HEK293 (cell line): ENCODE data around the gene ERRFI1.

ENCODE experiments used
- SCRT1 ChIP-seq: fragments of 450-650 bp; formaldehyde crosslinking; IDR thresholded peaks from 2 replicates; pipeline ENCODE4 v1.5.1; 2016; ENCODE audit warnings: missing biosample characterization, missing genetic modification characterization, borderline replicate concordance
- ZNF121 ChIP-seq: fragments of 450-650 bp; formaldehyde crosslinking; IDR thresholded peaks from 2 replicates; pipeline ENCODE4 v1.5.1; 2016; ENCODE audit warnings: missing biosample characterization, missing genetic modification characterization
- ZNF184 ChIP-seq: fragments of 450-650 bp; IDR thresholded peaks from 2 replicates; pipeline ENCODE4 v1.5.1; 2018; ENCODE audit warnings: missing biosample characterization, mild to moderate bottlenecking, missing genetic modification characterization
- ZNF324 ChIP-seq: fragments of 450-650 bp; formaldehyde crosslinking; IDR thresholded peaks from 2 replicates; pipeline ENCODE4 v1.5.1; 2016; ENCODE audit warnings: missing biosample characterization, missing genetic modification characterization
- ZNF558 ChIP-seq: fragments of 450-650 bp; formaldehyde crosslinking; IDR thresholded peaks from 2 replicates; pipeline ENCODE4 v1.5.1; 2016; ENCODE audit warnings: missing biosample characterization, missing genetic modification characterization
- ZNF768 ChIP-seq: fragments of 450-650 bp; formaldehyde crosslinking; IDR thresholded peaks from 2 replicates; pipeline ENCODE4 v1.5.1; 2018; ENCODE audit warnings: missing biosample characterization, mild to moderate bottlenecking, missing genetic modification characterization
- TF ChIP-seq, protein P1 (sequence below): fragments of 450-650 bp; formaldehyde crosslinking; IDR thresholded peaks from 2 replicates; pipeline ENCODE4 v1.5.1; 2016; ENCODE audit warnings: missing biosample characterization, missing genetic modification characterization
- TF ChIP-seq, protein P2 (sequence below): fragments of 450-650 bp; formaldehyde crosslinking; IDR thresholded peaks from 2 replicates; pipeline ENCODE4 v1.5.1; 2016; ENCODE audit warnings: missing biosample characterization, missing genetic modification characterization

DNA sequence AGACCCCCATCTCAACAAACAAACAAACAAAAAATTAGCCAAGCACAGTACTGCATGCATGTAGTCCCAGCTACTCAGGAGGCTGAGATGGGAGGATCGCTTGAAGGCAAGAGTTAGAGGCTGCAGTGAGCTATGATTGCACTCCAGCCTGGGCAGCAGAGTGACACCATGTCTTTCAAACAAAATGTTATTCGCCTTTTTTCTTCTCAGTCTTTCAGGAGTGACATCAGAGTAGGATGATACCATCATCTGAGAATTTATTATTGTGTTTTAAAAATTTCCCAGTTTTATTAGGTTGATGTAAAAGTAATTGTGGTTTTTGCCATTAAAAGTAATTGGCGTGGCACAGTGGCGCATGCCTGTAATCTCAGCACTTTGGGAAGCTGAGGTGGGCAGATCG lies 53.8 kb downstream of the ERRFI1 start:
- TF ChIP-seq, protein P1, sequence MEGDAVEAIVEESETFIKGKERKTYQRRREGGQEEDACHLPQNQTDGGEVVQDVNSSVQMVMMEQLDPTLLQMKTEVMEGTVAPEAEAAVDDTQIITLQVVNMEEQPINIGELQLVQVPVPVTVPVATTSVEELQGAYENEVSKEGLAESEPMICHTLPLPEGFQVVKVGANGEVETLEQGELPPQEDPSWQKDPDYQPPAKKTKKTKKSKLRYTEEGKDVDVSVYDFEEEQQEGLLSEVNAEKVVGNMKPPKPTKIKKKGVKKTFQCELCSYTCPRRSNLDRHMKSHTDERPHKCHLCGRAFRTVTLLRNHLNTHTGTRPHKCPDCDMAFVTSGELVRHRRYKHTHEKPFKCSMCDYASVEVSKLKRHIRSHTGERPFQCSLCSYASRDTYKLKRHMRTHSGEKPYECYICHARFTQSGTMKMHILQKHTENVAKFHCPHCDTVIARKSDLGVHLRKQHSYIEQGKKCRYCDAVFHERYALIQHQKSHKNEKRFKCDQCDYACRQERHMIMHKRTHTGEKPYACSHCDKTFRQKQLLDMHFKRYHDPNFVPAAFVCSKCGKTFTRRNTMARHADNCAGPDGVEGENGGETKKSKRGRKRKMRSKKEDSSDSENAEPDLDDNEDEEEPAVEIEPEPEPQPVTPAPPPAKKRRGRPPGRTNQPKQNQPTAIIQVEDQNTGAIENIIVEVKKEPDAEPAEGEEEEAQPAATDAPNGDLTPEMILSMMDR (tag by site-specific recombination) = no peak
- TF ChIP-seq ZNF768 (tag by site-specific recombination) = no peak
- TF ChIP-seq, protein P2, sequence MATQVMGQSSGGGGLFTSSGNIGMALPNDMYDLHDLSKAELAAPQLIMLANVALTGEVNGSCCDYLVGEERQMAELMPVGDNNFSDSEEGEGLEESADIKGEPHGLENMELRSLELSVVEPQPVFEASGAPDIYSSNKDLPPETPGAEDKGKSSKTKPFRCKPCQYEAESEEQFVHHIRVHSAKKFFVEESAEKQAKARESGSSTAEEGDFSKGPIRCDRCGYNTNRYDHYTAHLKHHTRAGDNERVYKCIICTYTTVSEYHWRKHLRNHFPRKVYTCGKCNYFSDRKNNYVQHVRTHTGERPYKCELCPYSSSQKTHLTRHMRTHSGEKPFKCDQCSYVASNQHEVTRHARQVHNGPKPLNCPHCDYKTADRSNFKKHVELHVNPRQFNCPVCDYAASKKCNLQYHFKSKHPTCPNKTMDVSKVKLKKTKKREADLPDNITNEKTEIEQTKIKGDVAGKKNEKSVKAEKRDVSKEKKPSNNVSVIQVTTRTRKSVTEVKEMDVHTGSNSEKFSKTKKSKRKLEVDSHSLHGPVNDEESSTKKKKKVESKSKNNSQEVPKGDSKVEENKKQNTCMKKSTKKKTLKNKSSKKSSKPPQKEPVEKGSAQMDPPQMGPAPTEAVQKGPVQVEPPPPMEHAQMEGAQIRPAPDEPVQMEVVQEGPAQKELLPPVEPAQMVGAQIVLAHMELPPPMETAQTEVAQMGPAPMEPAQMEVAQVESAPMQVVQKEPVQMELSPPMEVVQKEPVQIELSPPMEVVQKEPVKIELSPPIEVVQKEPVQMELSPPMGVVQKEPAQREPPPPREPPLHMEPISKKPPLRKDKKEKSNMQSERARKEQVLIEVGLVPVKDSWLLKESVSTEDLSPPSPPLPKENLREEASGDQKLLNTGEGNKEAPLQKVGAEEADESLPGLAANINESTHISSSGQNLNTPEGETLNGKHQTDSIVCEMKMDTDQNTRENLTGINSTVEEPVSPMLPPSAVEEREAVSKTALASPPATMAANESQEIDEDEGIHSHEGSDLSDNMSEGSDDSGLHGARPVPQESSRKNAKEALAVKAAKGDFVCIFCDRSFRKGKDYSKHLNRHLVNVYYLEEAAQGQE (tag by site-specific recombination) = no peak
- no peak for TF ChIP-seq SCRT1 (tag by site-specific recombination)
- no peak for TF ChIP-seq ZNF324
- TF ChIP-seq ZNF558 (tag by site-specific recombination) = no peak
- peak; percentile 99 for TF ChIP-seq ZNF184 (tag by site-specific recombination)
- no peak for TF ChIP-seq ZNF121 (tag by site-specific recombination)
